ENCODE measurements around the gene TCF12. TPM values are rescaled to one million over a fixed set of nuclear protein-coding genes. Genes with fewer than 3 reads are reported as not detected.

TCF12 gene
- total RNA-seq, 3 donors from 2014 or later (not counting 1 experiment from before 2014, with no cell fraction given), result 84.1 to 111 (median 107) TPM

DNA sequence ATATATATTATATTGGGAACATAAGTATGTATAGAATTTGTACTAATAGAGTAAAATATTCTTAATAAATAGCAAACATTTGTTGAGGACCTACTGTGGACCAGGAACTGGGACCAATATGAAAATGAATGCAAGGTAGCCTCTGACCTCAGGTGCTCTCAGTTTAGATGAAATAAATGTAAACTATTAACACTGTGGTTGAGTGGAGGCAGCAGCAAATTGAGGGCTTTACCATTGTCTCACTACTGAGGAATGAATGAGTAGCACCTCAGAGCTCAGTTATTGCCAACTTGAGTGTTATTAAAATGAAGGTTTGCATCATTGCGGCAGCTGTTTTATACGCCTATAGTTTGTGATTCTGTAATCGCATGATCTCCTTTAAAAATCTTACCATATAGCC lies 366.9 kb downstream of the TCF12 start:
- WGBS (ENCODE audit: insufficient coverage), result 100% methylated on average over 3 of the region's 3 CpGs
- no peaks in the 10 kb centered on the region for H3K27me3 ChIP-seq (ENCODE audit: control insufficient read depth, insufficient read depth, low read length)
- H3K4me1 ChIP-seq (ENCODE audit: control insufficient read depth, insufficient read depth, low read length), result peaks cover 2% of the 10 kb centered on the region
- TF ChIP-seq, protein P1, sequence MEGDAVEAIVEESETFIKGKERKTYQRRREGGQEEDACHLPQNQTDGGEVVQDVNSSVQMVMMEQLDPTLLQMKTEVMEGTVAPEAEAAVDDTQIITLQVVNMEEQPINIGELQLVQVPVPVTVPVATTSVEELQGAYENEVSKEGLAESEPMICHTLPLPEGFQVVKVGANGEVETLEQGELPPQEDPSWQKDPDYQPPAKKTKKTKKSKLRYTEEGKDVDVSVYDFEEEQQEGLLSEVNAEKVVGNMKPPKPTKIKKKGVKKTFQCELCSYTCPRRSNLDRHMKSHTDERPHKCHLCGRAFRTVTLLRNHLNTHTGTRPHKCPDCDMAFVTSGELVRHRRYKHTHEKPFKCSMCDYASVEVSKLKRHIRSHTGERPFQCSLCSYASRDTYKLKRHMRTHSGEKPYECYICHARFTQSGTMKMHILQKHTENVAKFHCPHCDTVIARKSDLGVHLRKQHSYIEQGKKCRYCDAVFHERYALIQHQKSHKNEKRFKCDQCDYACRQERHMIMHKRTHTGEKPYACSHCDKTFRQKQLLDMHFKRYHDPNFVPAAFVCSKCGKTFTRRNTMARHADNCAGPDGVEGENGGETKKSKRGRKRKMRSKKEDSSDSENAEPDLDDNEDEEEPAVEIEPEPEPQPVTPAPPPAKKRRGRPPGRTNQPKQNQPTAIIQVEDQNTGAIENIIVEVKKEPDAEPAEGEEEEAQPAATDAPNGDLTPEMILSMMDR (IDR thresholded peaks at IDR 0.05), result no peak
- Mint-ChIP-seq H3K4me3 (no peak overlapping the region), H3K4me1 (peaks cover 0 to 6% of the 10 kb centered on the region in 2 donors), H3K27me3 (ENCODE audit: low read depth in 2 of 2) (no peaks in the 10 kb centered on the region), H3K9me3 (no peaks in the 10 kb centered on the region), H3K27ac (no peak overlapping the region), H3K36me3 (peaks cover 16% of the 10 kb centered on the region)
- peaks cover 27% of the 10 kb centered on the region for H3K36me3 ChIP-seq (ENCODE audit: control insufficient read depth, insufficient read depth, low read length)
- intact Hi-C loops (cut with micrococcal nuclease), result no loop called here
- DNase-seq, result no peak
- no peak overlapping the region for H3K4me3 ChIP-seq (ENCODE audit: low read length)
- peak overlapping the region; percentile 62 for H3K27ac ChIP-seq (ENCODE audit: low read length)
- no peak for ATAC-seq
- no peaks in the 10 kb centered on the region for H3K9me3 ChIP-seq (ENCODE audit: control insufficient read depth, insufficient read depth, low read length)

DNA sequence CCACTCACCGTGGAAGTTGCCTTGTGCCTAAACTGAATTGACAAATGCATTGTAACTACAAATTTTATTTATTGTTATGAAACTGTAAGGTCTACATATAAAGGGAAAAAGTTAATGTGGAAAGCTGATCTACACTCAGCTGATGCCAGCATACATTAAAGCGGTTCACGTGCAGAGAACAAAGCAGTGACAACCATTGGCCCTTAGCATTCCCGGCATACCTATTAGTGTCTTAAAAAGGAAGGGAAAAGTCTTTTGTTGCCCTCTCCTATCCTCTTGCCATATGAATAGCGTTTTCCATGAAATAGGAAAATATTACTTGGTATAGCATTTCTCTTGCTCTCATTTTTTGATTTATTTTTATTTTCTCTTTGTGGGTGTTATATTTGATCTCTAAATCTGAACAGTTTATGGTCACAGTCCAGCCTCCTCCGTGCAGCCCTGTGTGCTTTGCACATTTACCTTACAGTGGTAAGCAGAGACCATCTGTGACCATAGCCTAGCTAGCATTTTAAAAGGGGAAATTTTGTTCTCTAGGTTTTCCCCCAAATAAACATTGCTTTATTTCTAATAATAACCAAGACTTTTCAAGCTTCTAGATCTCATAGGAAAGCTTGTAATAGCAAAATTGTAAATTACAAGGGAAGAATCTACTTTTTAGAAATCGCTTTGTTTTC lies 368.1 kb downstream of the TCF12 start:
- intact Hi-C loops (cut with micrococcal nuclease), result no loop called here
- H3K4me3 ChIP-seq (ENCODE audit: low read length), result no peak overlapping the region
- no peaks in the 10 kb centered on the region for H3K27me3 Mint-ChIP-seq (ENCODE audit: low read depth in 2 of 2)
- TF ChIP-seq, protein P1 (IDR thresholded peaks at IDR 0.05), result no peak
- H3K27ac Mint-ChIP-seq, result no peak overlapping the region
- no peaks in the 10 kb centered on the region for H3K9me3 Mint-ChIP-seq
- 91% methylated on average over 5 of the region's 7 CpGs for WGBS (ENCODE audit: insufficient coverage)
- H3K4me1 Mint-ChIP-seq, result peaks cover 0 to 6% of the 10 kb centered on the region in 2 donors
- ATAC-seq (no peak), DNase-seq (no peak)
- H3K4me3 Mint-ChIP-seq, result no peak overlapping the region
- H3K36me3 ChIP-seq (ENCODE audit: control insufficient read depth, insufficient read depth, low read length), result peaks cover 25% of the 10 kb centered on the region
- peaks cover 2% of the 10 kb centered on the region for H3K4me1 ChIP-seq (ENCODE audit: control insufficient read depth, insufficient read depth, low read length)
- peak overlapping the region; percentile 62 for H3K27ac ChIP-seq (ENCODE audit: low read length)
- H3K27me3 ChIP-seq (ENCODE audit: control insufficient read depth, insufficient read depth, low read length), result no peaks in the 10 kb centered on the region
- no peaks in the 10 kb centered on the region for H3K9me3 ChIP-seq (ENCODE audit: control insufficient read depth, insufficient read depth, low read length)
- H3K36me3 Mint-ChIP-seq, result peaks cover 26% of the 10 kb centered on the region

DNA sequence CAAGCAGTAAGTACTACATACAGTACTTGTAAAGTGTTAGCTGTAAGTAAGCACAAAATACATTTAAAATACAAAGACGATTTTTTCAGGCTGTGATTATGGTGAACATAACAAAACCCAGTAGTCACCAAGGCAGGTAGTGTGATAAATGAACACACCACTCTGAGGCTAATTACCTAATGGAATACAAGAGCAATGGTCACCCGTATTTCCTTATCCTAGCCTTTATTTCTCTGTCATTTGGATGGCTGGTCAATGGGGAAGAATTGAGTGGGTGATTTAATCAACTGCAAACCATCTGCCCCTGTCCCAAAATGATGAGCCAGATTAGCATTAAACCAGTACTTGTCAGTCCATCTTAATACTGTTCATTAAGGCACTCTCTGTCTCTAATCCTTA lies 368.7 kb downstream of the TCF12 start:
- Mint-ChIP-seq H3K4me3 (no peak overlapping the region), H3K9me3 (no peaks in the 10 kb centered on the region), H3K4me1 (peaks cover 0 to 6% of the 10 kb centered on the region in 2 donors), H3K27me3 (ENCODE audit: low read depth in 2 of 2) (no peaks in the 10 kb centered on the region), H3K36me3 (peaks cover 26% of the 10 kb centered on the region), H3K27ac (no peak overlapping the region)
- H3K36me3 ChIP-seq (ENCODE audit: control insufficient read depth, insufficient read depth, low read length), result peaks cover 25% of the 10 kb centered on the region
- no peaks in the 10 kb centered on the region for H3K27me3 ChIP-seq (ENCODE audit: control insufficient read depth, insufficient read depth, low read length)
- no peaks in the 10 kb centered on the region for H3K9me3 ChIP-seq (ENCODE audit: control insufficient read depth, insufficient read depth, low read length)
- H3K27ac ChIP-seq (ENCODE audit: low read length), result peak overlapping the region; percentile 62
- peaks cover 2% of the 10 kb centered on the region for H3K4me1 ChIP-seq (ENCODE audit: control insufficient read depth, insufficient read depth, low read length)
- ATAC-seq (no peak), DNase-seq (no peak)
- intact Hi-C loops (cut with micrococcal nuclease), result no loop called here
- 100% methylated on average over 1 of the region's 2 CpGs for WGBS (ENCODE audit: insufficient coverage)
- H3K4me3 ChIP-seq (ENCODE audit: low read length), result no peak overlapping the region
- TF ChIP-seq, protein P1 (IDR thresholded peaks at IDR 0.05), result no peak
